Measurements from ENCODE around the gene LYZL1. TPM values are rescaled to one million over a fixed set of nuclear protein-coding genes. Genes with fewer than 3 reads are reported as not detected.

Gene LYZL1
- total RNA-seq, 1 experiment from 2014 or later: not detected

DNA sequence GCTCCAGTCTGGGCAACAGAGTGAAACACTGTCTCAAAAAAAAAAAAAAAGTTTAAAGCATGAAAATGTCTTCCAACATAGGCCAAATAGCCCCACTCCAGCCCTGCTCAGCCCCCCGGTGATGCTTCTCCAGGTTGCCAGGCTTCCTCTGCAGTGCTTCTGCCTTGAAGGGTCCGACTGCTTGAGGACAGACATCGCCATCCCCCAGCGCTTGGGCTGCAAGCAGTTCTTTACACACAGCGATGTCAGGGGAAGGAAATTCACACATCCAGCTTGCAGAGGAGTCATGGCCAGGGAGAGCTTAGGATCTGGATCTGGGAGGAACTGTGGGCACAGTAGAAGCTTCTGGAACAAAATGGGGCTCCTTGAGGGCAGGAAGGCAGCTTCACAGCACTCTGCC is 26.9 kb downstream of the LYZL1 start:
- Histone ChIP-seq H3K4ac (ENCODE audit: low read depth, low read length) (no peak overlapping the region), H3K27me3 (ENCODE audit: insufficient read depth, low read length) (no peaks in the 10 kb centered on the region), H2BK120ac (ENCODE audit: low read depth, low read length, poor library complexity, severe bottlenecking) (no peak overlapping the region), H3K18ac (ENCODE audit: insufficient read length, low read depth, low read length) (no peak overlapping the region), H3K14ac (ENCODE audit: insufficient read depth, low read length) (no peak overlapping the region; the same call in 1 of the 2 replicates), H3K23me2 (ENCODE audit: insufficient read length, low read depth, low read length, poor library complexity, severe bottlenecking) (no peaks in the 10 kb centered on the region), H3K23ac (ENCODE audit: insufficient read length, low read depth, low read length) (no peak overlapping the region), H4K91ac (ENCODE audit: insufficient read length, low read depth, low read length) (no peak overlapping the region), H3K9ac (ENCODE audit: extremely low read depth, insufficient read length, low read length) (no peak overlapping the region), H2BK12ac (ENCODE audit: insufficient read length, low read depth, low read length) (no peak overlapping the region), H2BK20ac (ENCODE audit: low read depth, low read length, poor library complexity, severe bottlenecking) (no peak overlapping the region), H2BK15ac (ENCODE audit: low read depth, low read length) (no peak overlapping the region), H4K5ac (ENCODE audit: insufficient read length, low read depth, low read length) (no peak overlapping the region), H3K27ac (ENCODE audit: insufficient read length, low read depth, low read length) (no peak overlapping the region), H3K4me2 (ENCODE audit: insufficient read depth, insufficient read length, low read length) (no peak overlapping the region), H4K20me1 (ENCODE audit: control insufficient read depth, insufficient read depth, insufficient read length) (no peaks in the 10 kb centered on the region), H2BK5ac (ENCODE audit: insufficient read length, low read length) (no peak overlapping the region), H3K9me3 (ENCODE audit: control insufficient read depth, low read depth, low read length) (no peaks in the 10 kb centered on the region), H3K79me2 (ENCODE audit: insufficient read depth, low read length) (no peaks in the 10 kb centered on the region), H3T11ph (ENCODE audit: low read length) (no peak overlapping the region), H3K56ac (ENCODE audit: insufficient read length, low read depth, low read length) (no peak overlapping the region), H2AFZ (ENCODE audit: low read length) (no peak overlapping the region), H3K79me1 (ENCODE audit: insufficient read depth, low read depth, low read length, poor library complexity, severe bottlenecking) (no peaks in the 10 kb centered on the region), H2AK5ac (ENCODE audit: insufficient read length, low read length) (no peak overlapping the region), H4K8ac (replicated peaks; ENCODE audit: insufficient read length, low read depth, low read length) (no peak overlapping the region), H3K4me1 (ENCODE audit: insufficient read depth, low read length) (no peaks in the 10 kb centered on the region)
- Mint-ChIP-seq H3K27ac (no peak overlapping the region), H3K9me3 (no peaks in the 10 kb centered on the region), H3K4me3 (no peak overlapping the region), H3K4me1 (peaks cover 10 to 13% of the 10 kb centered on the region in 2 experiments), H3K36me3 (ENCODE audit: insufficient read depth in 1 of 3, low read depth in 3 of 3) (no peaks in the 10 kb centered on the region; a peak in 1 of 7 replicates), H3K27me3 (ENCODE audit: low read depth) (peaks cover 8% of the 10 kb centered on the region; the same call in 1 of the 2 replicates)
- WGBS (ENCODE audit: extremely low coverage, insufficient read length, low lambda C conversion rate): no CpG with 5 or more reads among the region's 5 CpGs
- no peak for DNase-seq
- no peak for TF ChIP-seq CTCF (conservative IDR thresholded peaks at IDR 0.05)

Measured in H9 (cell line).